B cell (primary cell): ENCODE results near the gene BAZ1B. TPM values are rescaled to one million over a fixed set of nuclear protein-coding genes. Genes with fewer than 3 reads are reported as not detected.

Experiments used
- ATAC-seq: fragments of 200-7000 bp; cut with Tn5 transposase; one replicate; pipeline ENCODE4 v1.10.0; 2021; ENCODE audit warnings: low read depth, mild to moderate bottlenecking, moderate number of reproducible peaks, moderate library complexity
- CTCF ChIA-PET: fragments of 350-600 bp; sonication (Branson Sonifier 250); formaldehyde crosslinking; loops from one replicate; lab custom pipeline; 2021; ENCODE audit warnings: antibody characterized with exemption, inconsistent platforms; lab: Charles Lee
- POLR2A ChIA-PET: fragments of 350-600 bp; sonication (Branson Sonifier 250); formaldehyde crosslinking; loops from one replicate; lab custom pipeline; 2021; ENCODE audit warnings: antibody characterized with exemption; lab: Charles Lee
- DNase-seq: peaks from one replicate; pipeline ENCODE4 v3.0.0; 2013
- H2AFZ ChIP-seq: 2 replicates; pipeline ENCODE4 v1.6.1; 2012; ENCODE audit warnings: mild to moderate bottlenecking, low read depth, low read length; ENCODE audit not compliant: insufficient read depth, poor library complexity, severe bottlenecking
- H3K27ac ChIP-seq, 2 donors: 1 replicate in 1 of 2; 2 replicates in 1 of 2; pipeline ENCODE4 v1.5.1; 2012 to 2013; ENCODE audit warnings: low read length in 2 of 2, mild to moderate bottlenecking in 2 of 2, moderate library complexity in 1 of 2
- H3K27me3 ChIP-seq, 4 experiments: fragments of 200-600 bp in 1 of 4; sonication (generic) in 1 of 4; replicated peaks in 1 of 4; 1 replicate in 2 of 4; 2 replicates in 2 of 4; pipeline versions ENCODE4 v1.6.1 to v1.7.0; 2013 to 2016; ENCODE audit warnings: low read length in 3 of 4, mild to moderate bottlenecking in 2 of 4, mixed read lengths in 1 of 4, moderate library complexity in 1 of 4; ENCODE audit not compliant: insufficient read depth in 4 of 4, control insufficient read depth in 3 of 4; ENCODE audit errors: control extremely low read depth in 1 of 4
- H3K36me3 ChIP-seq, 2 experiments: replicated peaks in 1 of 2; 1 replicate in 1 of 2; 2 replicates in 1 of 2; pipeline versions ENCODE4 v1.6.1 to v1.7.1; 2013; ENCODE audit warnings: low read length in 1 of 2; ENCODE audit not compliant: insufficient read depth in 2 of 2, control insufficient read depth in 1 of 2; ENCODE audit errors: control extremely low read depth in 1 of 2, extremely low read depth in 1 of 2
- H3K4me1 ChIP-seq, 2 donors: fragments of 200-600 bp in 1 of 2; sonication (generic) in 1 of 2; 1 replicate in 1 of 2; 2 replicates in 1 of 2; pipeline versions ENCODE4 v1.5.1 to v1.6.1; 2013 to 2017; ENCODE audit warnings: low read length in 2 of 2; ENCODE audit not compliant: control insufficient read depth in 2 of 2, insufficient read depth in 2 of 2
- H3K4me2 ChIP-seq: replicated peaks from 2 replicates; pipeline ENCODE3; 2012; ENCODE audit warnings: mild to moderate bottlenecking, low read depth, low read length; ENCODE audit not compliant: poor library complexity, severe bottlenecking
- H3K4me3 ChIP-seq, 5 experiments: fragments of 200-600 bp in 1 of 5; sonication (generic) in 1 of 5; 1 replicate in 3 of 5; 2 replicates in 2 of 5; pipeline versions ENCODE4 v1.5.1 to v1.7.0; 2011 to 2016; ENCODE audit warnings: low read length in 4 of 5, mild to moderate bottlenecking in 4 of 5, low read depth in 2 of 5, control low read depth in 1 of 5, moderate library complexity in 1 of 5; ENCODE audit not compliant: insufficient read depth in 1 of 5; ENCODE audit errors: control extremely low read depth in 1 of 5, extremely low read depth in 1 of 5
- H3K79me2 ChIP-seq: fragments of 200-600 bp; sonication (generic); one replicate; pipeline ENCODE4 v1.6.0; 2016; ENCODE audit warnings: low read length; ENCODE audit not compliant: control insufficient read depth, insufficient read depth
- H3K9ac ChIP-seq: fragments of 200-600 bp; sonication (generic); 2 replicates; pipeline ENCODE4 v1.6.1; 2017; ENCODE audit warnings: mild to moderate bottlenecking, low read length, moderate library complexity
- H3K9me3 ChIP-seq, 3 donors: one replicate each; pipeline versions ENCODE4 v1.6.1 to v1.7.1; 2013; ENCODE audit warnings: low read length in 2 of 3; ENCODE audit not compliant: control insufficient read depth in 2 of 3, insufficient read depth in 1 of 3; ENCODE audit errors: control extremely low read depth in 1 of 3
- H4K20me1 ChIP-seq: 2 replicates; pipeline ENCODE4 v1.6.0; 2012; ENCODE audit warnings: mild to moderate bottlenecking, low read length; ENCODE audit not compliant: insufficient read depth, control insufficient read depth, poor library complexity, severe bottlenecking
- H3K27ac Mint-ChIP-seq: one replicate; pipeline ENCODE4 v1.8.0; 2021; ENCODE audit warnings: mixed read lengths
- H3K27me3 Mint-ChIP-seq: one replicate; pipeline ENCODE4 v1.8.0; 2021; ENCODE audit warnings: mixed read lengths
- H3K4me1 Mint-ChIP-seq: one replicate; pipeline ENCODE4 v1.8.0; 2021; ENCODE audit warnings: mixed read lengths
- H3K4me3 Mint-ChIP-seq: one replicate; pipeline ENCODE4 v1.8.0; 2021; ENCODE audit warnings: mixed read lengths
- H3K9me3 Mint-ChIP-seq: one replicate; pipeline ENCODE4 v1.8.0; 2022; ENCODE audit warnings: mixed read lengths; ENCODE audit not compliant: insufficient read depth
- EZH2 ChIP-seq: IDR thresholded peaks from 2 replicates; pipeline ENCODE4 v1.6.1; 2012; ENCODE audit warnings: borderline replicate concordance, low read depth, mild to moderate bottlenecking, moderate library complexity, low read length; ENCODE audit not compliant: insufficient read depth, poor library complexity, severe bottlenecking
- WGBS: methylation state at CpG from one replicate; pipeline ENCODE4 v1.1.5; 2013; ENCODE audit warnings: missing lambda C conversion rate; ENCODE audit not compliant: insufficient coverage; 5-methylcytosine and 5-hydroxymethylcytosine counted together
- intact Hi-C: fragments of 100-400 bp; cut with micrococcal nuclease; formaldehyde crosslinking; loops from one replicate; pipeline ENCODE4 v1.10.0; 2022
- polyA plus RNA-seq: library from polyadenylated mRNA; depleted of rRNA; stranded (reverse); fragments of >200 nt; gene quantifications from 2 replicates; pipeline ENCODE4 v1.2.3, GENCODE V29; 2012
- total RNA-seq, 2 donors: library from RNA; stranded (reverse); fragments of 120-200 nt in 1 of 2; gene quantifications; 1 replicate in 1 of 2; 2 replicates in 1 of 2; pipeline versions ENCODE4 v1.2.3 to v1.2.4, GENCODE V29; 2013 to 2022
- TF ChIP-seq, protein P1 (sequence below): fragments of 200-600 bp; IDR thresholded peaks from one replicate; pipeline ENCODE4 v1.8.0; 2022; ENCODE audit warnings: antibody characterized with exemption, mild to moderate bottlenecking

BAZ1B gene
- total and polyA plus RNA-seq, 2 donors (not counting 1 experiment from before 2014, with no cell fraction given) = 17.2 to 68.1 TPM

DNA sequence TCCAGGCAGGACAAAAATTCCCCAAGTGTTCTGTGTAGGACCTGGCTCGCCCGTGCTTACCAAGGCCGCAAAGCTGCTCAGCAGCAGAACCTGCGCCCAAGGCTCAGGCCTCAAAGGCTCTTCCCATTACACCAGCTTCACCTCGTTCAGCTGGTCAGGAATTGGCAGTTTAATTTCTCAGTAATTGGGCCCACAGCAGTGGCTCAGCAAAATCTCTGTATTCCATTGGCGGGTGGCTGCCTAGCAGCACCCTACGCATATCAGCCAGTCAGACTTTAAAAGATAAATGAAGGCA, 82.7 kb downstream of the BAZ1B start:
- H3K4me3 Mint-ChIP-seq = no peak overlapping the region
- 93% methylated on average over 6 of the region's 7 CpGs for WGBS
- TF ChIP-seq, protein P1, sequence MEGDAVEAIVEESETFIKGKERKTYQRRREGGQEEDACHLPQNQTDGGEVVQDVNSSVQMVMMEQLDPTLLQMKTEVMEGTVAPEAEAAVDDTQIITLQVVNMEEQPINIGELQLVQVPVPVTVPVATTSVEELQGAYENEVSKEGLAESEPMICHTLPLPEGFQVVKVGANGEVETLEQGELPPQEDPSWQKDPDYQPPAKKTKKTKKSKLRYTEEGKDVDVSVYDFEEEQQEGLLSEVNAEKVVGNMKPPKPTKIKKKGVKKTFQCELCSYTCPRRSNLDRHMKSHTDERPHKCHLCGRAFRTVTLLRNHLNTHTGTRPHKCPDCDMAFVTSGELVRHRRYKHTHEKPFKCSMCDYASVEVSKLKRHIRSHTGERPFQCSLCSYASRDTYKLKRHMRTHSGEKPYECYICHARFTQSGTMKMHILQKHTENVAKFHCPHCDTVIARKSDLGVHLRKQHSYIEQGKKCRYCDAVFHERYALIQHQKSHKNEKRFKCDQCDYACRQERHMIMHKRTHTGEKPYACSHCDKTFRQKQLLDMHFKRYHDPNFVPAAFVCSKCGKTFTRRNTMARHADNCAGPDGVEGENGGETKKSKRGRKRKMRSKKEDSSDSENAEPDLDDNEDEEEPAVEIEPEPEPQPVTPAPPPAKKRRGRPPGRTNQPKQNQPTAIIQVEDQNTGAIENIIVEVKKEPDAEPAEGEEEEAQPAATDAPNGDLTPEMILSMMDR = no peak
- no peak for TF ChIP-seq EZH2
- H3K27me3 Mint-ChIP-seq = peaks cover 5% of the 10 kb centered on the region
- no peak overlapping the region for H3K27ac ChIP-seq
- no peaks in the 10 kb centered on the region for H3K79me2 ChIP-seq
- no peak overlapping the region for H3K9ac ChIP-seq
- H3K4me1 ChIP-seq = no peaks in the 10 kb centered on the region
- H4K20me1 ChIP-seq = no peaks in the 10 kb centered on the region
- H3K27me3 ChIP-seq = no peaks in the 10 kb centered on the region
- peaks cover 2 to 44% of the 10 kb centered on the region in 2 experiments for H3K36me3 ChIP-seq
- H3K4me3 ChIP-seq = no peak overlapping the region
- CTCF ChIA-PET = no interaction called here
- DNase-seq = no peak
- no peak for ATAC-seq
- no peak overlapping the region for H3K4me2 ChIP-seq
- POLR2A ChIA-PET = no interaction called here
- no peaks in the 10 kb centered on the region for H3K9me3 Mint-ChIP-seq
- H2AFZ ChIP-seq = no peak overlapping the region
- intact Hi-C loops = no loop called here
- peaks cover 4% of the 10 kb centered on the region for H3K4me1 Mint-ChIP-seq
- H3K27ac Mint-ChIP-seq = no peak overlapping the region
- peaks cover 0 to 6% (median 0%) of the 10 kb centered on the region in 3 donors for H3K9me3 ChIP-seq

- H3K4me3 ChIP-seq = no peak overlapping the region
- no peaks in the 10 kb centered on the region for H3K9me3 Mint-ChIP-seq
These were observed 83.3 kb downstream of the BAZ1B start for GRCh38 chr7:73438547-73439409.

More at GRCh38 chr7:73438547-73439409, 83.3 kb downstream of the BAZ1B start:
- POLR2A ChIA-PET = no interaction called here
- peaks cover 4% of the 10 kb centered on the region for H3K4me1 Mint-ChIP-seq
- TF ChIP-seq, protein P1 = no peak
- TF ChIP-seq EZH2 = no peak
- Histone ChIP-seq H3K9me3 (peaks cover 0 to 10% (median 0%) of the 10 kb centered on the region in 3 donors), H3K79me2 (no peaks in the 10 kb centered on the region), H3K27me3 (no peaks in the 10 kb centered on the region), H3K4me1 (peaks cover 0 to 3% of the 10 kb centered on the region in 2 donors), H2AFZ (no peak overlapping the region), H3K9ac (no peak overlapping the region), H3K27ac (no peak overlapping the region), H4K20me1 (no peaks in the 10 kb centered on the region), H3K36me3 (peaks cover 0 to 38% of the 10 kb centered on the region in 2 experiments), H3K4me2 (no peak overlapping the region)
- ATAC-seq (no peak), DNase-seq (no peak)
- WGBS = 78% methylated on average over 15 of the region's 16 CpGs
- H3K4me3 Mint-ChIP-seq = no peak overlapping the region
- intact Hi-C loops = no loop called here
- CTCF ChIA-PET = interaction anchor here (3.3 kb wide), 1 partner anchor 13 kb away, joined by 14 read pairs; no protein-coding TSS in a partner anchor
- peaks cover 5% of the 10 kb centered on the region for H3K27me3 Mint-ChIP-seq
- no peak overlapping the region for H3K27ac Mint-ChIP-seq
